ENCODE data around the gene FOXP2.

- TF ChIP-seq, protein P1, sequence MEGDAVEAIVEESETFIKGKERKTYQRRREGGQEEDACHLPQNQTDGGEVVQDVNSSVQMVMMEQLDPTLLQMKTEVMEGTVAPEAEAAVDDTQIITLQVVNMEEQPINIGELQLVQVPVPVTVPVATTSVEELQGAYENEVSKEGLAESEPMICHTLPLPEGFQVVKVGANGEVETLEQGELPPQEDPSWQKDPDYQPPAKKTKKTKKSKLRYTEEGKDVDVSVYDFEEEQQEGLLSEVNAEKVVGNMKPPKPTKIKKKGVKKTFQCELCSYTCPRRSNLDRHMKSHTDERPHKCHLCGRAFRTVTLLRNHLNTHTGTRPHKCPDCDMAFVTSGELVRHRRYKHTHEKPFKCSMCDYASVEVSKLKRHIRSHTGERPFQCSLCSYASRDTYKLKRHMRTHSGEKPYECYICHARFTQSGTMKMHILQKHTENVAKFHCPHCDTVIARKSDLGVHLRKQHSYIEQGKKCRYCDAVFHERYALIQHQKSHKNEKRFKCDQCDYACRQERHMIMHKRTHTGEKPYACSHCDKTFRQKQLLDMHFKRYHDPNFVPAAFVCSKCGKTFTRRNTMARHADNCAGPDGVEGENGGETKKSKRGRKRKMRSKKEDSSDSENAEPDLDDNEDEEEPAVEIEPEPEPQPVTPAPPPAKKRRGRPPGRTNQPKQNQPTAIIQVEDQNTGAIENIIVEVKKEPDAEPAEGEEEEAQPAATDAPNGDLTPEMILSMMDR (IDR thresholded peaks at IDR 0.05; ENCODE audit: low read depth, low read length): no peak
- TF ChIP-seq EZH2phosphoT487 (IDR thresholded peaks at IDR 0.05; ENCODE audit: low read depth): no peak
Measured at GRCh38 chr7:114649689-114650088, 235.1 kb downstream of the FOXP2 start.
